Activated naive CD4-positive, alpha-beta T cell treated with anti-CD3 and anti-CD28 coated beads, Interleukin-2, amount 50 U/mL, for 24 hours (primary cell): ENCODE results near the gene GADD45B.
"Not testable (repeated sequence)": the region's sequence is repeated elsewhere in the genome, so short reads cannot be mapped to it uniquely, and the experiment has no call there.

Source experiments
- H3K27ac Mint-ChIP-seq: one replicate; pipeline ENCODE4 v1.8.0; 2021; ENCODE audit warnings: mild to moderate bottlenecking, mixed read lengths
- H3K27me3 Mint-ChIP-seq: one replicate; pipeline ENCODE4 v1.8.0; 2021; ENCODE audit warnings: mixed read lengths
- H3K36me3 Mint-ChIP-seq: one replicate; pipeline ENCODE4 v1.8.0; 2021; ENCODE audit warnings: mixed read lengths
- H3K4me1 Mint-ChIP-seq: one replicate; pipeline ENCODE4 v1.8.0; 2021; ENCODE audit warnings: mixed read lengths
- H3K4me3 Mint-ChIP-seq: one replicate; pipeline ENCODE4 v1.8.0; 2021; ENCODE audit warnings: mild to moderate bottlenecking, mixed read lengths
- H3K9me3 Mint-ChIP-seq: one replicate; pipeline ENCODE4 v1.8.0; 2021; ENCODE audit warnings: mixed read lengths

GADD45B gene

DNA sequence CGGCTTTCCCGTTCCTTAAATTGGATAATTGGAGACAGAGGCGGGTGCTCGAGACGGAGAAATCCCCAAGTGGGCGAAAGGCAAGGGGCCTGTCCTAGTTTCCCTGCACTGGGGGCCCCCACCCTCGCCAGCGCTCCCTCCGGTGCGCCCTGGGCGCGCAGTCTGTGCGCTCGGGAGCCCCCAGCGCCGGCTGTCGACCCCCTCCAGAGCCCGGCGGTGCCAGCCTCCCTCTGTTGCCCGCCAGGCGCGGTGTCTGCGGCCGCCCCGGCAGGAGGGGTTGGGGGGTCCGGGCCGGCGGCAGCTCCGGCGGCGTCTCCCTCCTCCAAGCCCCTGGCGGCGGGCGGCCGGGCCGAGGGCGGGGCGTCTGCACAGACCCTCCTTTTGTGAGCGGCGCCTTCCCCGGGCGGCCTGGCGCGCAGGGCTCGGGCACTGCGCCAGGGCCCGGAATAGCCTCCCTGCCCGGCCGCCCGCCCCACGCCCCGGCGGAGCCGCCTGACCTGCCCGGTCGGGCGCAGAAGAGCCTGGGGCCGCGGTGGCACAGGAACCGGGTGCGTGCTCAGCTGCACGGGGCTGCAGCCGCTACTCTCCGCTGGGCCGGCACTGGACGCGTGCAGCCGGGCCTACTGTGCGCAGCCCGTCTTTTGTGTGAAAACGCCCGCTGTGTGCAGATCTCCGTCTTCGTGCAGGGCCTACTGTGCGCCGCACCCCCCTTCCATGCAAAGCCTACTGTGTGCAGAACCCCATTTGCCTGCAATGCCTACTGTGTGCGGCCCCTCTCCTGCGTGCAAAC is 13.2 kb downstream of the GADD45B start:
- peak overlapping the region; percentile 59 for H3K27ac Mint-ChIP-seq
- H3K36me3 Mint-ChIP-seq, result no peaks in the 10 kb centered on the region
- H3K4me3 Mint-ChIP-seq, result peak overlapping the region; percentile 47
- peaks cover 16% of the 10 kb centered on the region for H3K4me1 Mint-ChIP-seq
- no peaks in the 10 kb centered on the region for H3K9me3 Mint-ChIP-seq
- H3K27me3 Mint-ChIP-seq, result peaks cover 28% of the 10 kb centered on the region

- peaks cover 28% of the 10 kb centered on the region for H3K27me3 Mint-ChIP-seq
Measured at GRCh38 chr19:2490659-2491058, 14.7 kb downstream of the GADD45B start.

DNA sequence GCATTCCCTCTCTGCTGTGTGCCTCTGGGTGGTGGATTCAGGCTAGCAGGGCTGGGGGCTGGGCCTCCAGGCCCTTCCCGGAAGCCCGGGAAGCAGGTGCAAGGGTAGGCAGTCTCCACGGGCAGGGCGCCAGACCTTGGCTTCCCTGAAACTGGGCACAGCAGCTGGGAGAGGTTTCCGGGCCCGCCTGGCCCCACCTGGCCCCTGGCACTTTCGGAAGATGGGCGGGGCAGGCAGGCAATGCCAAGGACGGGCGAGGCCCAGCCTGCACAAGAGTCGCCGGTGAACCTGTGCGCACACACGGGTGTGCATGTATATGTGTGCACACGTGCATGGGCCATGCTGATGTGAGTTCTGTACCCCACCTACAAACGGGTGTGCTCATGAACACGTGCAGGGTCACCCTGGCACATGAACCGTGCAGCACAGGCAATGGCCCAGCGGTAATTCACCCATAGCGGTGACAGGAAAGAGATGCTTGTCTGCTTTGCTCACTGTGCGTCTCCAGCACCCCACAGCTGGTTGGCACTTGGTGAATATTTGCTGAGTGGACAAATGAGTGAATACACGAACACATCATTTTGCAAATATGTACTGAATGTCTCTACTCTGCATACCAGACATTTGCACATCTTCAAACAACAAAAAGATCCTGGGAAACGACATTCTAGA is 15.3 kb downstream of the GADD45B start:
- no peak overlapping the region for H3K27ac Mint-ChIP-seq
- H3K4me3 Mint-ChIP-seq, result no peak overlapping the region
- no peaks in the 10 kb centered on the region for H3K36me3 Mint-ChIP-seq
- peaks cover 26% of the 10 kb centered on the region for H3K4me1 Mint-ChIP-seq
- H3K27me3 Mint-ChIP-seq, result peaks cover 28% of the 10 kb centered on the region
- no peaks in the 10 kb centered on the region for H3K9me3 Mint-ChIP-seq

More at GRCh38 chr19:2490659-2491058, 14.7 kb downstream of the GADD45B start:
- Mint-ChIP-seq H3K9me3 (no peaks in the 10 kb centered on the region), H3K27ac (no peak overlapping the region), H3K36me3 (no peaks in the 10 kb centered on the region), H3K4me3 (no peak overlapping the region), H3K4me1 (peaks cover 20% of the 10 kb centered on the region)

DNA sequence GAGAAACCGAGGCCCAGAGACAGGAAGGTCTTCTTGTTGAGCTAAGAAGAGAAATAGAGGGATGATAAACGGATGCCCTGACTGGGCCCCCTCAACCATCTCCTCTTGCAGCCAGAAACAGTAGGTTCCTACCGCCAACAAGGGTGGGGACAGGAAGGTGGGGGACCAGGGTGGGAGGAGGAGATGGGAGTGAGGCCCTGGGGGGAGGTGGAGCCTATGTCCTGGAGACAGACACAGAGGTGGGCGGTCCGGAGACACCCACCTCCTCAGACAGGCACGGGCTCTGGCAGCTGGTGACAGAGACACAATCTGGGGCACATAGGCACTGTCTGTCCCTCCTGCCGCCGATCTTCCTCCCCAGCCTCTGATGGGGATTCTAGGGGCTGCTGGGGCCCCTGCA is 16.9 kb downstream of the GADD45B start:
- Mint-ChIP-seq H3K36me3 (no peaks in the 10 kb centered on the region), H3K4me3 (no peak overlapping the region), H3K9me3 (no peaks in the 10 kb centered on the region), H3K4me1 (peaks cover 28% of the 10 kb centered on the region), H3K27ac (peak overlapping the region; percentile 26), H3K27me3 (peaks cover 26% of the 10 kb centered on the region)

DNA sequence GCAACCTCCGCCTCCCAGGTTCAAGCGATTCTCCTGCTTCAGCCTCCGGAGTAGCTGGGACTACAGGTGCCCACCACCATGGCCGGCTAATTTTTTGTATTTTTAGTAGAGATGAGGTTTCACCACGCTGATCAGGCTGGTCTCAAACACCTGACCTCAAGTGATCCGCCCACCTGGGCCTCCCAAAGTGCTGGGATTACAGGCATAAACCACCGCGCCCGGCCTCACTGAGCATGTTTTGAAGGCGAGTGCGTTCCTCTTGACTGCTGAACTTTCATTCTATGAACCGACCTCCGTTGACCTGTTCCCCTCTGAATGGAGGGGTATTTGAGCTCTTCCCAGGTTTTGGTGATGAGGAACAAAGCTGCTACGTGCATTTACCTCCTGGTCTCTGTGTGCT is 17.5 kb downstream of the GADD45B start:
- peaks cover 26% of the 10 kb centered on the region for H3K27me3 Mint-ChIP-seq
- peaks cover 27% of the 10 kb centered on the region for H3K4me1 Mint-ChIP-seq

DNA sequence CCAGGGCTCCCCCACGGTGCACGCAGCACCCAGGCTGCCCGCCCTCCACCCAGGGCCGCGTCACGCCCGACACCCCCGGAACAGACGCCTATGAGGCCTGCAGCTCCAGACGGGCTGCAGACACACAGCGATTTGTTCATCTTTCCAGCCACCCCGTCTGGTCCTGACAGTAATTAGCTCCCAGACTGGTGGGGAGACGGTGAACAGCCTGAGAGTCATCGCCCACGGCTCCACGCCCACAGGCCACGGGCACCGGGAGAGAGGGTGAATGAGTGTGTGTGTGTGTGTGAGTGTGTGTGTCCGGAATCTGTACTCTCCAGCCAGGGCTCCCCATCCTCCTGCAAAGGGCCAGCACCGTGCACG is 18.1 kb downstream of the GADD45B start:
- Mint-ChIP-seq H3K27me3 (peaks cover 24% of the 10 kb centered on the region), H3K27ac (no peak overlapping the region), H3K4me1 (peaks cover 23% of the 10 kb centered on the region), H3K36me3 (no peaks in the 10 kb centered on the region), H3K4me3 (peak overlapping the region; percentile 75), H3K9me3 (no peaks in the 10 kb centered on the region)

More for the DNA sequence above, 17.5 kb downstream of the GADD45B start:
- Mint-ChIP-seq H3K27ac (peak overlapping the region; percentile 15), H3K4me3 (peak overlapping the region; percentile 75)
- H3K9me3 Mint-ChIP-seq, H3K36me3 Mint-ChIP-seq: not testable (repeated sequence)

- Mint-ChIP-seq H3K4me3 (peak overlapping the region; percentile 75), H3K27ac (no peak overlapping the region)
Measured at GRCh38 chr19:2494447-2495129, 18.7 kb downstream of the GADD45B start.

DNA sequence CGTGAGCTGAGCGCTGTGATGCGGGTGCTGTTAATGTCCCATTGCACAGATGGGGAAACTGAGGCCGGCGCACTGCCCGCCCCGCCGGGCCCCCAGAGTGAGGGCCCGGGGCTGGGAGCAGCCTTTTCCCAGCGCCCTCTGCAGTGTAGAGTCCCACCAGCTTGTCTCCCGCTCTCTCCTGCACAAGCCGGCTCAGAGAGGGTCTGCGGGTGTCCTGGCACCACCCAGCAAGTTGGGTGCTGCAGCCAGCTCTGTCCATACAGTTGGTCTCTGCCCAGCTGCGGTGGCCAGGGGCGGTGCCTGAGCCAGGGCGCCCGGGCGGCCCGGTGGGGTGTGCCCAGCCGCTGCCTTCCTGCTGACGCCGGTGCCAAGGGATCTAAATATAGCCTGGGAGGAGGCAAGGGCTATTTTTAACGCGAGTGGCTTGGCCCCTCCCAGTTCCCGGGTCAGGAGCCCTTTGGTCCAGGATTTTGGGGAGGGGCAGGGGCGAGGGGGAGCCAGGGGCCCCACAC is 19.3 kb downstream of the GADD45B start:
- Mint-ChIP-seq H3K4me3 (no peak overlapping the region), H3K36me3 (no peaks in the 10 kb centered on the region), H3K4me1 (peaks cover 18% of the 10 kb centered on the region), H3K27ac (no peak overlapping the region), H3K9me3 (no peaks in the 10 kb centered on the region), H3K27me3 (peaks cover 18% of the 10 kb centered on the region)

More at GRCh38 chr19:2494447-2495129, 18.7 kb downstream of the GADD45B start:
- peaks cover 21% of the 10 kb centered on the region for H3K4me1 Mint-ChIP-seq
- H3K36me3 Mint-ChIP-seq, result no peaks in the 10 kb centered on the region
- no peaks in the 10 kb centered on the region for H3K9me3 Mint-ChIP-seq
- peaks cover 21% of the 10 kb centered on the region for H3K27me3 Mint-ChIP-seq

- H3K27ac Mint-ChIP-seq, result no peak overlapping the region
- peaks cover 18% of the 10 kb centered on the region for H3K4me1 Mint-ChIP-seq
- peak overlapping the region; percentile 51 for H3K4me3 Mint-ChIP-seq
- no peaks in the 10 kb centered on the region for H3K9me3 Mint-ChIP-seq
- H3K36me3 Mint-ChIP-seq, result no peaks in the 10 kb centered on the region
- peaks cover 15% of the 10 kb centered on the region for H3K27me3 Mint-ChIP-seq
Measured at GRCh38 chr19:2495651-2496316, 19.9 kb downstream of the GADD45B start.

DNA sequence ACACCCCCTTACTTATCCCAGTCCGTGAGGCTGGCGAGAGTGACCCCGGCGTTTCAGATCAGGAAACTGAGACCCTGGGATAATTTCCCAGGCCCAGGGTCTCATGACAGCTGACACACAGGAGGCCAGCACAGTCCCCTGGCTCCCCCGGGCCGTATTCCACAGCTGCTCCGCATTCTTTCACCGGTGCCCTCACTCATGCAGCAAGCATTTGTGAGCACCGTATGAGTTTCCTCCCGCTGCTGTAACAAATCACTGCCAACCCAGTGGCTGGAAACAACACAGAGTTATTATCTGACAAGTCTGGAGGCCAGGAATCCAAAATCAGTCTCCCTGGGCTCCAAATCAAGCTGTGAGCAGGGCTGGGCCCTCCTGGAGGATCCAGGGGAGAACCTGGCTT is 21.3 kb downstream of the GADD45B start:
- H3K27ac Mint-ChIP-seq, result no peak overlapping the region
- peaks cover 8% of the 10 kb centered on the region for H3K27me3 Mint-ChIP-seq
- no peak overlapping the region for H3K4me3 Mint-ChIP-seq
- no peaks in the 10 kb centered on the region for H3K9me3 Mint-ChIP-seq
- H3K4me1 Mint-ChIP-seq, result peaks cover 18% of the 10 kb centered on the region
- H3K36me3 Mint-ChIP-seq, result no peaks in the 10 kb centered on the region

DNA sequence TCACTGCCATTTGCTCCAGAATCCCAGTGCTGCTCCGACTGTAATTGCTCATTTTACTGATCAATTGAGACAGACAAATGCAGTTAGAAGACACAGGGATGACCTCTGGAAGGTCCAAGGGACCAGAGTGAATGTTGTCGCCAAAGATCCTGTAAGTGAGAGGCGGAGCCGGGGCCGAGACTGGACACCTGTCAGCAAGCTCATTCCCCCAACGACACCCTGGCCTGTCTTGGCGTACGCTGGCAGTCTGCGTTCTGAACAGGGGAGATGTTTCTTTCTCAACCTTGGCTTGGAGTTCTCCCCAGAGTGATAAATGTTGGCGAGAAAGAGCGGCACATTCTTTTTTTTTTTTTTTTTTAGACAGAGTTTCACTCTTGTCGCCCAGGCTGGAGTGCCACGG is 24.2 kb downstream of the GADD45B start:
- Mint-ChIP-seq H3K36me3 (no peaks in the 10 kb centered on the region), H3K4me1 (peaks cover 22% of the 10 kb centered on the region), H3K4me3 (no peak overlapping the region), H3K27ac (no peak overlapping the region), H3K27me3 (no peaks in the 10 kb centered on the region), H3K9me3 (no peaks in the 10 kb centered on the region)

GRCh38 chr19:2500841-2501261 is 24.9 kb downstream of the GADD45B start:
- no peaks in the 10 kb centered on the region for H3K9me3 Mint-ChIP-seq
- H3K4me3 Mint-ChIP-seq, result no peak overlapping the region
- no peaks in the 10 kb centered on the region for H3K27me3 Mint-ChIP-seq
- peaks cover 20% of the 10 kb centered on the region for H3K4me1 Mint-ChIP-seq
- H3K36me3 Mint-ChIP-seq, result no peaks in the 10 kb centered on the region
- H3K27ac Mint-ChIP-seq, result no peak overlapping the region

- Mint-ChIP-seq H3K27ac (no peak overlapping the region), H3K36me3 (no peaks in the 10 kb centered on the region), H3K27me3 (no peaks in the 10 kb centered on the region), H3K4me3 (peak overlapping the region; percentile 8), H3K4me1 (peaks cover 25% of the 10 kb centered on the region), H3K9me3 (no peaks in the 10 kb centered on the region)
Measured at GRCh38 chr19:2503521-2504109, 27.7 kb downstream of the GADD45B start.

GRCh38 chr19:2506656-2507055 is 30.7 kb downstream of the GADD45B start:
- not testable (repeated sequence) for H3K4me3 Mint-ChIP-seq, H3K27me3 Mint-ChIP-seq, H3K36me3 Mint-ChIP-seq, H3K27ac Mint-ChIP-seq, H3K9me3 Mint-ChIP-seq
- peaks cover 25% of the 10 kb centered on the region for H3K4me1 Mint-ChIP-seq

GRCh38 chr19:2507109-2507508 is 31.2 kb downstream of the GADD45B start:
- no peaks in the 10 kb centered on the region for H3K9me3 Mint-ChIP-seq
- no peaks in the 10 kb centered on the region for H3K36me3 Mint-ChIP-seq
- H3K27ac Mint-ChIP-seq, result peak overlapping the region; percentile 30
- no peak overlapping the region for H3K4me3 Mint-ChIP-seq
- peaks cover 25% of the 10 kb centered on the region for H3K4me1 Mint-ChIP-seq
- no peaks in the 10 kb centered on the region for H3K27me3 Mint-ChIP-seq
